Stomach (tissue), 9 donors: ENCODE measurements around the gene PALM2AKAP2. TPM values are rescaled to one million over a fixed set of nuclear protein-coding genes. Genes with fewer than 3 reads are reported as not detected.

Source experiments
- DNase-seq, 2 donors: peaks; one replicate each; pipeline versions ENCODE4 v3.0.0 to v3.0.0-alpha.2; 2013 to 2019
- H3K27ac ChIP-seq, 5 donors: fragments of 200-600 bp in 4 of 5; sonication (generic) in 4 of 5; one replicate each; pipeline ENCODE4 v1.5.1; 2013 to 2019; ENCODE audit warnings: mild to moderate bottlenecking in 1 of 5, moderate library complexity in 1 of 5
- H3K27me3 ChIP-seq, 3 donors: fragments of 200-600 bp; sonication (generic); one replicate each; pipeline ENCODE4 v1.5.1; 2017 to 2019; ENCODE audit warnings: mixed run types in 1 of 3
- H3K36me3 ChIP-seq, 4 donors: fragments of 200-600 bp; sonication (generic); 1 replicate in 3 of 4; 2 replicates in 1 of 4; pipeline ENCODE4 v1.5.1; 2016 to 2019
- H3K4me1 ChIP-seq, 4 donors: fragments of 200-600 bp; sonication (generic); one replicate each; pipeline ENCODE4 v1.5.1; 2016 to 2019
- H3K4me3 ChIP-seq, 4 donors: fragments of 200-600 bp; sonication (generic) in 3 of 4; one replicate each; pipeline ENCODE4 v1.5.1; 2016 to 2019; ENCODE audit warnings: mild to moderate bottlenecking in 1 of 4
- H3K9me3 ChIP-seq, 4 donors: fragments of 200-600 bp; sonication (generic); one replicate each; pipeline ENCODE4 v1.5.1; 2016 to 2019
- CTCF ChIP-seq, 7 experiments: fragments of 450-650 bp in 4 of 7; fragments of 200-600 bp in 3 of 7; sonication (generic) in 3 of 7; IDR thresholded peaks; one replicate each; pipeline ENCODE4 v1.5.1; 2016 to 2019; ENCODE audit warnings: antibody characterized with exemption in 7 of 7, control low read depth in 2 of 7, mild to moderate bottlenecking in 1 of 7
- EP300 ChIP-seq: sonication (generic); formaldehyde crosslinking; IDR thresholded peaks from one replicate; pipeline ENCODE4 v1.6.1; 2017; ENCODE audit warnings: antibody characterized with exemption
- POLR2A ChIP-seq, 4 donors: fragments of 450-650 bp; IDR thresholded peaks; one replicate each; pipeline ENCODE4 v1.6.1; 2016; ENCODE audit warnings: antibody characterized with exemption in 4 of 4, control low read depth in 2 of 4, mild to moderate bottlenecking in 1 of 4, moderate library complexity in 1 of 4
- POLR2AphosphoS5 ChIP-seq, 3 donors: sonication (generic); formaldehyde crosslinking; IDR thresholded peaks; one replicate each; pipeline ENCODE4 v1.6.1; 2016; ENCODE audit warnings: antibody characterized with exemption in 3 of 3
- WGBS, 5 donors: extraction: QIAGEN DNeasy Blood & Tissue Kit in 3 of 5; methylation state at CpG; one replicate each; pipeline versions ENCODE4 v1.1.5 to v1.1.7; 2013 to 2018; 5-methylcytosine and 5-hydroxymethylcytosine counted together
- intact Hi-C: fragments of 100-400 bp; cut with DNase I; formaldehyde crosslinking; loops from one replicate; pipeline ENCODE4 v1.15.1; 2023; ENCODE audit warnings: low total_unique reads
- polyA plus RNA-seq, 3 donors: library from polyadenylated mRNA; stranded (reverse); fragments of 200-250 nt; gene quantifications; one replicate each; pipeline ENCODE4 v1.2.3, GENCODE V29; 2013
- total RNA-seq, 5 donors: library from RNA; depleted of rRNA; stranded (reverse); fragments of >200 nt; gene quantifications; one replicate each; pipeline versions ENCODE4 v1.1.0 to v1.2.3, GENCODE V29; 2014 to 2016
- donor health status: healthy with polysubstance abuse.
- donor health status: Bipolar disorder and iron deficiency.
- donor health status: healthy.

Gene PALM2AKAP2
- total and polyA plus RNA-seq, 8 donors: 0.05 to 6.2 (median 1.3) TPM; not detected in 3

DNA sequence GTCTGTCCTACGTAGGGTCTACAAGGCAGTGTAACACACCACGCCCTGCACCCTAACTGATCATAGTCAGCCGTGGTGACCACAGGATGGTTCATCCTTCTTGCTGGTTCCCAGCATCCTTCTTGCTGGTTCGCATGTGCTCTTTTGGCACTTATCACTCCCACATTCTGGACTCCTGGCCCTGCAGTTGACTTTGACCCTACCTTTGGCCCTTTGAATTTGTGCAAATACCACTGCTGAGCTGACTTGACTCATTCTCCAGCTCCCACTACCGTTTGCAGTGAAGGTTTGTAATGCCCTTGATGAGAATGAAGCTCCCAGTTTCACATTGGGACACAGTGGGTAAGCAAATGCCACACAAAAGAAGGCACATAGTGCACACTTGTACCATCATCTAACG, 33.8 kb downstream of the PALM2AKAP2 start:
- Histone ChIP-seq H3K4me3 (no peak overlapping the region), H3K27me3 (peaks cover 0 to 3% (median 0%) of the 10 kb centered on the region in 3 donors), H3K4me1 (peaks cover 0 to 10% (median 0%) of the 10 kb centered on the region in 4 donors), H3K9me3 (peaks cover 0 to 5% (median 1%) of the 10 kb centered on the region in 4 donors), H3K27ac (no peak overlapping the region), H3K36me3 (no peaks in the 10 kb centered on the region)
- 71 to 80% (median 77%) methylated on average over 4 to 6 of the region's 6 CpGs for WGBS, 5 donors
- no peak for DNase-seq
- intact Hi-C loops: no loop called here
- TF ChIP-seq CTCF (IDR thresholded peaks at IDR 0.05) (no peak), POLR2AphosphoS5 (IDR thresholded peaks at IDR 0.05) (no peak), EP300 (no peak), POLR2A (IDR thresholded peaks at IDR 0.05) (no peak)

DNA sequence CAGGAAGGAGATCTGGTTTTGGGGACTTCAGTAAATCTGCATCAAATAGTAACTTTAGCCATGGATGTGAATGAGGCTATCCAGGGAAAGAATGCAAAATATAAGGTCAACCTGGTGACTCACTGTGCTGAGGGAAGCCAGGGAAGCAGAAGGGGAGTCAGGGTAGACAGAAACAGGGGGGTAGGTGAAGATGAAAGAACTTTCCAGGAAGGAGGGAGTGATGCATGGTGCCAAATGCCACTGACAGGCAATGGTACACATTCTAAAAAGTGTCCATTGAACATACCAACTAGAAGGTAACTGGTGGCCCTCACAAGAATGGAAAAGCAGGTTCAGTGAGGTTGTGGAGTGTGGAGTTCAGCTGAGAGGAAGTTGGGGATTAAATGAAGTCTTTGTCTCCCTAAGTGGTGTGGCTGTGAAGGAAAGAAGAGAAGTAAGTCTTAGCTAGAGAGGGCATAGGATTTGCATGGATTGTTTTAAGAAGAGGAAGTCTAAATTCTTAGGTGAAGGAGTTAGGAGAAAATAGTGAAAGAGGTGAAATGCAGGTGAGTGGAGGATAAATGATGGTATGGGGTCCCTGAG, 35.5 kb downstream of the PALM2AKAP2 start:
- TF ChIP-seq EP300 (no peak), POLR2AphosphoS5 (IDR thresholded peaks at IDR 0.05) (no peak), CTCF (IDR thresholded peaks at IDR 0.05) (no peak), POLR2A (IDR thresholded peaks at IDR 0.05) (no peak)
- Histone ChIP-seq H3K27me3 (peaks cover 0 to 3% (median 0%) of the 10 kb centered on the region in 3 donors), H3K4me3 (no peak overlapping the region), H3K4me1 (peaks cover 0 to 10% (median 0%) of the 10 kb centered on the region in 4 donors), H3K36me3 (no peaks in the 10 kb centered on the region), H3K9me3 (no peaks in the 10 kb centered on the region), H3K27ac (peak overlapping the region in 2 of 5 donors; percentile 32 to 46)
- intact Hi-C loops: loop anchor here (5.0 kb wide), 1 partner anchor 243 kb away; no protein-coding TSS in a partner anchor
- no peak for DNase-seq

DNA sequence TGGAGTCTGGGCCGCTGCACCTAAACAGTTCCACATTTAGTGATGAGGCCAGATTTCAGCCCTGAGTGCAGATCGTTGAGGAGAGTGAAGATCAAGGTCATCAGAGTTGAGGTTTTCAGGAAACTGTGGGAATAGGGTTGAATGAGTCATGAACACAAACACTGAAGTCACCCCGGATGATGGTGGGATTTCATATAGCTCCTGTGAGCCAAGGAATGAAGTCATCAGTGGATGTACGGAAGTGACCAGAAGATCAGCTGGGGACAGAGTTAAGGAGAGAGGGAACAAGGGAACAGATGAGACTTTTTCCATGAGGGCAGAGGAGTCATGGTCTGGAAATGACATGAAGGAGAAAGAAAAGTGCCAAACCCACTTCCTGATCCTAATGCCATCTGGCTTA, 36.5 kb downstream of the PALM2AKAP2 start:
- intact Hi-C loops: loop anchor here (5.0 kb wide), 1 partner anchor 244 kb away; no protein-coding TSS in a partner anchor

More for the DNA sequence above, 36.5 kb downstream of the PALM2AKAP2 start:
- no peak for TF ChIP-seq POLR2A (IDR thresholded peaks at IDR 0.05)
- TF ChIP-seq CTCF (IDR thresholded peaks at IDR 0.05): no peak
- TF ChIP-seq POLR2AphosphoS5 (IDR thresholded peaks at IDR 0.05): peak in 1 of 3 donors; percentile 69
- no peak for TF ChIP-seq EP300
- whole genome bisulfite sequencing, 5 donors: 45 to 61% (median 56%) methylated on average over 4 of the region's 4 CpGs
- H3K27ac ChIP-seq: peak overlapping the region in 3 of 5 donors; percentile 30 to 58 (median 49)
- no peaks in the 10 kb centered on the region for H3K36me3 ChIP-seq
- H3K27me3 ChIP-seq: peaks cover 0 to 3% (median 0%) of the 10 kb centered on the region in 3 donors
- H3K4me1 ChIP-seq: peaks cover 0 to 10% (median 0%) of the 10 kb centered on the region in 4 donors
- peak in 1 of 2 donors; percentile 72 for DNase-seq
- H3K4me3 ChIP-seq: no peak overlapping the region
- no peaks in the 10 kb centered on the region for H3K9me3 ChIP-seq
